Endothelial cell of umbilical vein (primary cell): ENCODE data around the gene ELP4. TPM values are rescaled to one million over a fixed set of nuclear protein-coding genes. Genes with fewer than 3 reads are reported as not detected.

Source experiments
- BruUV-seq: library from RNA; stranded (reverse); fragments of 400-500 nt; replicated peaks from 2 replicates; lab custom pipeline; 2021; lab: Mats Ljungman, UMichigan
- CTCF ChIA-PET: fragments of 300-600, 350-600 bp; sonication (Branson Sonifier 250); formaldehyde crosslinking; loops from one replicate; lab custom pipeline; 2021; ENCODE audit warnings: antibody characterized with exemption, inconsistent platforms; lab: Charles Lee
- POLR2A ChIA-PET: fragments of 300-600, 350-600 bp; sonication (Branson Sonifier 250); formaldehyde crosslinking; loops from one replicate; lab custom pipeline; 2021; ENCODE audit warnings: antibody characterized with exemption, inconsistent platforms; lab: Charles Lee
- DNase-seq: peaks from one replicate; pipeline ENCODE4 v3.0.0-alpha.2; 2011; ENCODE audit warnings: low read depth, low spot score
- FAIRE-seq: peaks from 2 replicates; lab custom pipeline; 2011; peaks lifted over from hg19 to GRCh38; lab: Jason Lieb, UNC
- H2AFZ ChIP-seq: 2 replicates; pipeline ENCODE4 v1.6.0; 2012; ENCODE audit warnings: low read depth, low read length, control low read depth, inconsistent platforms
- H3K27ac ChIP-seq: 2 replicates; pipeline ENCODE4 v1.5.1; 2011; ENCODE audit warnings: low read depth, mild to moderate bottlenecking, control low read depth, low read length, moderate library complexity; ENCODE audit not compliant: insufficient read depth
- H3K27me3 ChIP-seq, 2 experiments: 2 replicates each; pipeline versions ENCODE4 v1.6.0 to v1.6.1; 2011; ENCODE audit warnings: low read length in 2 of 2, mixed read lengths in 1 of 2; ENCODE audit not compliant: control insufficient read depth in 2 of 2, insufficient read depth in 2 of 2
- H3K36me3 ChIP-seq, 2 experiments: 2 replicates in 1 of 2; 3 replicates in 1 of 2; pipeline ENCODE4 v1.5.1; 2011; ENCODE audit warnings: low read length in 2 of 2, mild to moderate bottlenecking in 1 of 2, moderate library complexity in 1 of 2; ENCODE audit not compliant: control insufficient read depth in 2 of 2, insufficient read depth in 2 of 2; ENCODE audit errors: extremely low read depth in 1 of 2
- H3K4me1 ChIP-seq: 3 replicates; pipeline ENCODE4 v1.5.1; 2011; ENCODE audit warnings: mild to moderate bottlenecking, low read length; ENCODE audit not compliant: control insufficient read depth, insufficient read depth; ENCODE audit errors: extremely low read depth
- H3K4me2 ChIP-seq: 2 replicates; pipeline ENCODE4 v1.6.1; 2011; ENCODE audit warnings: low read length, control low read depth, mixed read lengths; ENCODE audit not compliant: insufficient read depth
- H3K4me3 ChIP-seq, 3 experiments: fragments of 200-600 bp in 1 of 3; sonication (generic), shearing (Covaris generic) in 1 of 3; replicated peaks in 1 of 3; 2 replicates each; pipeline ENCODE4 v1.5.1; 2011 to 2016; ENCODE audit warnings: control low read depth in 3 of 3, low read length in 3 of 3, mild to moderate bottlenecking in 2 of 3, inconsistent platforms in 1 of 3, low read depth in 1 of 3, moderate library complexity in 1 of 3; ENCODE audit not compliant: insufficient read depth in 1 of 3
- H3K79me2 ChIP-seq: 2 replicates; pipeline ENCODE4 v1.6.0; 2012; ENCODE audit warnings: low read length, inconsistent platforms; ENCODE audit not compliant: control insufficient read depth, insufficient read depth
- H3K9ac ChIP-seq: replicated peaks from 2 replicates; pipeline ENCODE3; 2011; ENCODE audit warnings: low read length, control low read depth; ENCODE audit not compliant: insufficient read depth; ENCODE audit errors: extremely low read depth
- H3K9me1 ChIP-seq: replicated peaks from 3 replicates; pipeline ENCODE4 v1.6.0; 2011; ENCODE audit warnings: mild to moderate bottlenecking, low read length; ENCODE audit not compliant: control insufficient read depth, insufficient read depth; ENCODE audit errors: extremely low read depth
- H3K9me3 ChIP-seq: replicated peaks from 2 replicates; pipeline ENCODE4 v1.5.1; 2012; ENCODE audit warnings: low read length, inconsistent platforms; ENCODE audit not compliant: control insufficient read depth, insufficient read depth
- H4K20me1 ChIP-seq: replicated peaks from 2 replicates; pipeline ENCODE3; 2011; ENCODE audit warnings: mild to moderate bottlenecking, low read length; ENCODE audit not compliant: control insufficient read depth, insufficient read depth; ENCODE audit errors: extremely low read depth
- EZH2 ChIP-seq: IDR thresholded peaks from 2 replicates; pipeline ENCODE4 v1.6.1; 2012; ENCODE audit warnings: borderline replicate concordance, low read depth, mild to moderate bottlenecking, moderate library complexity, low read length, inconsistent platforms; ENCODE audit not compliant: severe bottlenecking
- FOS ChIP-seq: IDR thresholded peaks from 2 replicates; pipeline ENCODE4 v1.6.1; 2011; ENCODE audit warnings: mild to moderate bottlenecking, low read length, moderate library complexity, borderline replicate concordance; ENCODE audit not compliant: insufficient read depth
- GATA2 ChIP-seq: IDR thresholded peaks from 2 replicates; pipeline ENCODE4 v1.7.0; 2011; ENCODE audit warnings: low read depth, mild to moderate bottlenecking, moderate library complexity, mixed read lengths, low read length; ENCODE audit not compliant: insufficient read length, insufficient read depth
- JUN ChIP-seq: IDR thresholded peaks from 2 replicates; pipeline ENCODE4 v1.6.1; 2011; ENCODE audit warnings: borderline replicate concordance, low read depth; ENCODE audit not compliant: insufficient read length, insufficient read depth
- MYC ChIP-seq: IDR thresholded peaks from one replicate; pipeline ENCODE4 v1.6.1; 2011; ENCODE audit warnings: mild to moderate bottlenecking, low read depth, low read length
- POLR2A ChIP-seq: IDR thresholded peaks from 2 replicates; pipeline ENCODE4 v1.6.1; 2012; ENCODE audit warnings: low read depth, mild to moderate bottlenecking, control low read depth, low read length
- POLR2AphosphoS5 ChIP-seq: IDR thresholded peaks from 2 replicates; pipeline ENCODE4 v1.6.1; 2012; ENCODE audit warnings: low read depth, mild to moderate bottlenecking, control low read depth, low read length, moderate library complexity; ENCODE audit not compliant: insufficient read depth
- dilution Hi-C: fragments of 300-500 bp; cut with MboI; formaldehyde crosslinking; loops from one replicate; pipeline ENCODE4 v1.15.0; 2019; ENCODE audit warnings: low sequenced_read_pairs; ENCODE audit not compliant: extremely low pct_ligation_motif_present
- intact Hi-C: fragments of 100-400 bp; cut with micrococcal nuclease; formaldehyde crosslinking; loops from one replicate; pipeline ENCODE4 v1.10.0; 2022
- polyA plus RNA-seq, 4 experiments: library from polyadenylated mRNA; depleted of rRNA in 3 of 4; stranded (reverse) in 3 of 4; unstranded in 1 of 4; fragments of >200 nt; gene quantifications; 2 replicates each; pipeline versions ENCODE4 v1.2.1 to v1.2.3, GENCODE V29; 2011 to 2012; ENCODE audit warnings: missing spikeins in 1 of 4
- total RNA-seq: library from RNA; stranded (reverse); gene quantifications from 2 replicates; pipeline ENCODE4 v1.2.3, GENCODE V29; 2021
- TF ChIP-seq, protein P1 (sequence below), 2 donors: IDR thresholded peaks; 1 replicate in 1 of 2; 2 replicates in 1 of 2; pipeline ENCODE4 v1.5.1; 2011; ENCODE audit warnings: low read length in 2 of 2, mild to moderate bottlenecking in 2 of 2, moderate library complexity in 2 of 2, control low read depth in 1 of 2, inconsistent platforms in 1 of 2, low read depth in 1 of 2; ENCODE audit not compliant: insufficient read depth in 1 of 2; ENCODE audit errors: extremely low read depth in 1 of 2
- TF ChIP-seq, protein P2 (sequence below): IDR thresholded peaks from 2 replicates; pipeline ENCODE4 v1.6.1; 2011; ENCODE audit not compliant: insufficient read depth, insufficient read length

Gene ELP4
- total and polyA plus RNA-seq, 2 donors (not counting 3 experiments of a cell fraction or from before 2014, with no cell fraction given), result 11.6 to 16.3 TPM

GRCh38 chr11:31555938-31556337, 46.4 kb downstream of the ELP4 start:
- Histone ChIP-seq H3K27ac (no peak overlapping the region), H3K36me3 (no peaks in the 10 kb centered on the region), H3K9ac (no peak overlapping the region), H3K9me1 (no peaks in the 10 kb centered on the region), H3K4me3 (no peak overlapping the region), H2AFZ (no peak overlapping the region), H3K27me3 (no peaks in the 10 kb centered on the region), H4K20me1 (no peaks in the 10 kb centered on the region), H3K79me2 (no peaks in the 10 kb centered on the region), H3K9me3 (no peaks in the 10 kb centered on the region), H3K4me2 (no peak overlapping the region), H3K4me1 (peaks cover 9% of the 10 kb centered on the region)
- DNase-seq, result no peak
- BruUV-seq, result no TSS peak
- FAIRE-seq, result no peak
- ChIA-PET CTCF (interaction anchor here (1.4 kb wide), 1 partner anchor 16 kb away, joined by 3 read pairs; no protein-coding TSS in a partner anchor), POLR2A (no interaction called here)
- intact Hi-C loops (loop anchor here (2.0 kb wide), 1 partner anchor 39 kb away; no protein-coding TSS in a partner anchor), dilution Hi-C loops (no loop called here)
- TF ChIP-seq FOS (no peak), MYC (no peak), POLR2AphosphoS5 (no peak), GATA2 (no peak), JUN (no peak), POLR2A (no peak), EZH2 (no peak)
- TF ChIP-seq, protein P1, sequence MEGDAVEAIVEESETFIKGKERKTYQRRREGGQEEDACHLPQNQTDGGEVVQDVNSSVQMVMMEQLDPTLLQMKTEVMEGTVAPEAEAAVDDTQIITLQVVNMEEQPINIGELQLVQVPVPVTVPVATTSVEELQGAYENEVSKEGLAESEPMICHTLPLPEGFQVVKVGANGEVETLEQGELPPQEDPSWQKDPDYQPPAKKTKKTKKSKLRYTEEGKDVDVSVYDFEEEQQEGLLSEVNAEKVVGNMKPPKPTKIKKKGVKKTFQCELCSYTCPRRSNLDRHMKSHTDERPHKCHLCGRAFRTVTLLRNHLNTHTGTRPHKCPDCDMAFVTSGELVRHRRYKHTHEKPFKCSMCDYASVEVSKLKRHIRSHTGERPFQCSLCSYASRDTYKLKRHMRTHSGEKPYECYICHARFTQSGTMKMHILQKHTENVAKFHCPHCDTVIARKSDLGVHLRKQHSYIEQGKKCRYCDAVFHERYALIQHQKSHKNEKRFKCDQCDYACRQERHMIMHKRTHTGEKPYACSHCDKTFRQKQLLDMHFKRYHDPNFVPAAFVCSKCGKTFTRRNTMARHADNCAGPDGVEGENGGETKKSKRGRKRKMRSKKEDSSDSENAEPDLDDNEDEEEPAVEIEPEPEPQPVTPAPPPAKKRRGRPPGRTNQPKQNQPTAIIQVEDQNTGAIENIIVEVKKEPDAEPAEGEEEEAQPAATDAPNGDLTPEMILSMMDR (IDR thresholded peaks at IDR 0.05; ENCODE audit: extremely low read depth in 1 of 2, insufficient read depth in 1 of 2, low read depth in 1 of 2, low read length in 2 of 2), result no peak
- TF ChIP-seq, protein P2, sequence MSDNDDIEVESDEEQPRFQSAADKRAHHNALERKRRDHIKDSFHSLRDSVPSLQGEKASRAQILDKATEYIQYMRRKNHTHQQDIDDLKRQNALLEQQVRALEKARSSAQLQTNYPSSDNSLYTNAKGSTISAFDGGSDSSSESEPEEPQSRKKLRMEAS, result no peak
